Measurements from ENCODE around the gene HUS1B.

HUS1B gene

GRCh38 chr6:656460-657252, at the start of gene HUS1B:
HUS1B (minus strand) TSS chr6:657100; CDS start chr6:656944, 156 bp downstream.
- TF ChIP-seq CTCF (IDR thresholded peaks at IDR 0.05; ENCODE audit: low read length, missing control alignments): no peak
- DNase-seq (ENCODE audit: low read depth): no peak
- H3K4me3 ChIP-seq (replicated peaks; ENCODE audit: low read depth, low read length): no peak within 1 kb of the TSS

GRCh38 chr6:706146-706545, 49.2 kb upstream of the HUS1B start:
- no peak for TF ChIP-seq CTCF (IDR thresholded peaks at IDR 0.05; ENCODE audit: low read length, missing control alignments)
- DNase-seq (ENCODE audit: low read depth): peak; percentile 21
- no peak overlapping the region for H3K4me3 ChIP-seq (replicated peaks; ENCODE audit: low read depth, low read length)

- DNase-seq (ENCODE audit: low read depth): no peak
- TF ChIP-seq CTCF (IDR thresholded peaks at IDR 0.05; ENCODE audit: low read length, missing control alignments): no peak
- H3K4me3 ChIP-seq (replicated peaks; ENCODE audit: low read depth, low read length): no peak overlapping the region
These were observed 48.1 kb upstream of the HUS1B start for GRCh38 chr6:705047-705446.

- DNase-seq (ENCODE audit: low read depth): no peak
These were observed 47.1 kb upstream of the HUS1B start for GRCh38 chr6:704046-704445.

GRCh38 chr6:703552-703951, 46.7 kb upstream of the HUS1B start:
- no peak for TF ChIP-seq CTCF (IDR thresholded peaks at IDR 0.05; ENCODE audit: low read length, missing control alignments)
- no peak for DNase-seq (ENCODE audit: low read depth)
- H3K4me3 ChIP-seq (replicated peaks; ENCODE audit: low read depth, low read length): no peak overlapping the region

More at GRCh38 chr6:704046-704445, 47.1 kb upstream of the HUS1B start:
- H3K4me3 ChIP-seq (replicated peaks; ENCODE audit: low read depth, low read length): no peak overlapping the region
- no peak for TF ChIP-seq CTCF (IDR thresholded peaks at IDR 0.05; ENCODE audit: low read length, missing control alignments)

GRCh38 chr6:701700-702479, 45.0 kb upstream of the HUS1B start:
- no peak for DNase-seq (ENCODE audit: low read depth)
- peak; percentile 10 for TF ChIP-seq CTCF (IDR thresholded peaks at IDR 0.05; ENCODE audit: low read length, missing control alignments)
- no peak overlapping the region for H3K4me3 ChIP-seq (replicated peaks; ENCODE audit: low read depth, low read length)

All from fibroblast of pulmonary artery (primary cell).